ENCODE data around the gene DVL2. TPM values are rescaled to one million over a fixed set of nuclear protein-coding genes. Genes with fewer than 3 reads are reported as not detected.

The DVL2 gene
- total and polyA plus RNA-seq, 9 donors, result 31.2 to 43.3 (median 39.5) TPM

- H3K27ac ChIP-seq (ENCODE audit: low read length), result peak overlapping the region; percentile 93
- H3K36me3 ChIP-seq (ENCODE audit: control insufficient read depth, insufficient read depth, low read length), result peaks cover 36% of the 10 kb centered on the region
- no peaks in the 10 kb centered on the region for H3K9me3 ChIP-seq (replicated peaks; ENCODE audit: control insufficient read depth, low read depth, low read length)
- DNase-seq, result no peak
- H3K4me1 ChIP-seq (ENCODE audit: control insufficient read depth, insufficient read depth, low read length), result peaks cover 80% of the 10 kb centered on the region
- H3K4me3 ChIP-seq (ENCODE audit: low read length), result peak overlapping the region; percentile 91
- no peaks in the 10 kb centered on the region for H3K27me3 ChIP-seq (ENCODE audit: control insufficient read depth, insufficient read depth, low read length)
- 33% methylated on average over 4 of the region's 12 CpGs for WGBS (ENCODE audit: insufficient coverage)
Measured at GRCh38 chr17:7219229-7219811, 15.0 kb downstream of the DVL2 start.

GRCh38 chr17:7218758-7219157 lies 15.6 kb downstream of the DVL2 start:
- peaks cover 30% of the 10 kb centered on the region for H3K36me3 ChIP-seq (ENCODE audit: control insufficient read depth, insufficient read depth, low read length)
- no peak overlapping the region for H3K4me3 ChIP-seq (ENCODE audit: low read length)
- H3K4me1 ChIP-seq (ENCODE audit: control insufficient read depth, insufficient read depth, low read length), result peaks cover 80% of the 10 kb centered on the region
- no peaks in the 10 kb centered on the region for H3K27me3 ChIP-seq (ENCODE audit: control insufficient read depth, insufficient read depth, low read length)
- DNase-seq, result no peak
- 60% methylated on average over 4 of the region's 6 CpGs for WGBS (ENCODE audit: insufficient coverage)
- no peak overlapping the region for H3K27ac ChIP-seq (ENCODE audit: low read length)
- H3K9me3 ChIP-seq (replicated peaks; ENCODE audit: control insufficient read depth, low read depth, low read length), result no peaks in the 10 kb centered on the region

GRCh38 chr17:7218166-7218565 lies 16.2 kb downstream of the DVL2 start:
- H3K27ac ChIP-seq (ENCODE audit: low read length), result no peak overlapping the region
- no peaks in the 10 kb centered on the region for H3K27me3 ChIP-seq (ENCODE audit: control insufficient read depth, insufficient read depth, low read length)
- no peak overlapping the region for H3K4me3 ChIP-seq (ENCODE audit: low read length)
- peaks cover 86% of the 10 kb centered on the region for H3K4me1 ChIP-seq (ENCODE audit: control insufficient read depth, insufficient read depth, low read length)
- DNase-seq, result peak; percentile 41
- no peaks in the 10 kb centered on the region for H3K9me3 ChIP-seq (replicated peaks; ENCODE audit: control insufficient read depth, low read depth, low read length)
- H3K36me3 ChIP-seq (ENCODE audit: control insufficient read depth, insufficient read depth, low read length), result peaks cover 24% of the 10 kb centered on the region
- 50% methylated on average over 4 of the region's 6 CpGs for WGBS (ENCODE audit: insufficient coverage)

- H3K27me3 ChIP-seq (ENCODE audit: control insufficient read depth, insufficient read depth, low read length), result peaks cover 2% of the 10 kb centered on the region
- H3K27ac ChIP-seq (ENCODE audit: low read length), result peak overlapping the region; percentile 85
- peak; percentile 93 for DNase-seq
- H3K4me3 ChIP-seq (ENCODE audit: low read length), result peak overlapping the region; percentile 49
- peaks cover 79% of the 10 kb centered on the region for H3K4me1 ChIP-seq (ENCODE audit: control insufficient read depth, insufficient read depth, low read length)
- no peaks in the 10 kb centered on the region for H3K9me3 ChIP-seq (replicated peaks; ENCODE audit: control insufficient read depth, low read depth, low read length)
- peaks cover 16% of the 10 kb centered on the region for H3K36me3 ChIP-seq (ENCODE audit: control insufficient read depth, insufficient read depth, low read length)
- WGBS (ENCODE audit: insufficient coverage), result 1% methylated on average over 15 of the region's 32 CpGs
Measured at GRCh38 chr17:7217113-7217987, 17.0 kb downstream of the DVL2 start.

GRCh38 chr17:7216242-7217112 lies 17.8 kb downstream of the DVL2 start:
- Histone ChIP-seq H3K36me3 (ENCODE audit: control insufficient read depth, insufficient read depth, low read length) (peaks cover 7% of the 10 kb centered on the region), H3K4me1 (ENCODE audit: control insufficient read depth, insufficient read depth, low read length) (peaks cover 75% of the 10 kb centered on the region), H3K9me3 (replicated peaks; ENCODE audit: control insufficient read depth, low read depth, low read length) (no peaks in the 10 kb centered on the region), H3K27me3 (ENCODE audit: control insufficient read depth, insufficient read depth, low read length) (peaks cover 7% of the 10 kb centered on the region), H3K27ac (ENCODE audit: low read length) (peak overlapping the region; percentile 74), H3K4me3 (ENCODE audit: low read length) (peak overlapping the region; percentile 49)
- peak; percentile 57 for DNase-seq
- WGBS (ENCODE audit: insufficient coverage), result 5% methylated on average over 7 of the region's 7 CpGs

- WGBS (ENCODE audit: insufficient coverage), result 9% methylated on average over 4 of the region's 10 CpGs
- H3K4me1 ChIP-seq (ENCODE audit: control insufficient read depth, insufficient read depth, low read length), result peaks cover 68% of the 10 kb centered on the region
- H3K4me3 ChIP-seq (ENCODE audit: low read length), result peak overlapping the region; percentile 49
- DNase-seq, result peak; percentile 57
- H3K9me3 ChIP-seq (replicated peaks; ENCODE audit: control insufficient read depth, low read depth, low read length), result no peaks in the 10 kb centered on the region
- H3K27ac ChIP-seq (ENCODE audit: low read length), result peak overlapping the region; percentile 96
- H3K27me3 ChIP-seq (ENCODE audit: control insufficient read depth, insufficient read depth, low read length), result peaks cover 7% of the 10 kb centered on the region
- H3K36me3 ChIP-seq (ENCODE audit: control insufficient read depth, insufficient read depth, low read length), result no peaks in the 10 kb centered on the region
Measured at GRCh38 chr17:7215652-7216180, 18.6 kb downstream of the DVL2 start.

- peaks cover 62% of the 10 kb centered on the region for H3K4me1 ChIP-seq (ENCODE audit: control insufficient read depth, insufficient read depth, low read length)
- H3K27me3 ChIP-seq (ENCODE audit: control insufficient read depth, insufficient read depth, low read length), result peaks cover 7% of the 10 kb centered on the region
- DNase-seq, result no peak
- H3K36me3 ChIP-seq (ENCODE audit: control insufficient read depth, insufficient read depth, low read length), result no peaks in the 10 kb centered on the region
- WGBS (ENCODE audit: insufficient coverage), result 4% methylated on average over 4 of the region's 9 CpGs
- peak overlapping the region; percentile 62 for H3K4me3 ChIP-seq (ENCODE audit: low read length)
- H3K9me3 ChIP-seq (replicated peaks; ENCODE audit: control insufficient read depth, low read depth, low read length), result no peaks in the 10 kb centered on the region
- peak overlapping the region; percentile 96 for H3K27ac ChIP-seq (ENCODE audit: low read length)
Measured at GRCh38 chr17:7215136-7215638, 19.1 kb downstream of the DVL2 start.

- Histone ChIP-seq H3K4me1 (ENCODE audit: control insufficient read depth, insufficient read depth, low read length) (peaks cover 61% of the 10 kb centered on the region), H3K27ac (ENCODE audit: low read length) (peak overlapping the region; percentile 96), H3K36me3 (ENCODE audit: control insufficient read depth, insufficient read depth, low read length) (no peaks in the 10 kb centered on the region), H3K4me3 (ENCODE audit: low read length) (peak overlapping the region; percentile 62), H3K27me3 (ENCODE audit: control insufficient read depth, insufficient read depth, low read length) (peaks cover 7% of the 10 kb centered on the region), H3K9me3 (replicated peaks; ENCODE audit: control insufficient read depth, low read depth, low read length) (no peaks in the 10 kb centered on the region)
- peak; percentile 99 for DNase-seq
- under 1% methylated on average over 37 of the region's 45 CpGs for WGBS (ENCODE audit: insufficient coverage)
Measured at GRCh38 chr17:7214300-7215135, 19.8 kb downstream of the DVL2 start.

- H3K9me3 ChIP-seq (replicated peaks; ENCODE audit: control insufficient read depth, low read depth, low read length), result no peaks in the 10 kb centered on the region
- DNase-seq, result peak; percentile 96
- peak overlapping the region; percentile 62 for H3K4me3 ChIP-seq (ENCODE audit: low read length)
- H3K36me3 ChIP-seq (ENCODE audit: control insufficient read depth, insufficient read depth, low read length), result no peaks in the 10 kb centered on the region
- peaks cover 7% of the 10 kb centered on the region for H3K27me3 ChIP-seq (ENCODE audit: control insufficient read depth, insufficient read depth, low read length)
- H3K4me1 ChIP-seq (ENCODE audit: control insufficient read depth, insufficient read depth, low read length), result peaks cover 55% of the 10 kb centered on the region
- 2% methylated on average over 9 of the region's 15 CpGs for whole genome bisulfite sequencing (ENCODE audit: insufficient coverage)
- peak overlapping the region; percentile 96 for H3K27ac ChIP-seq (ENCODE audit: low read length)
Measured at GRCh38 chr17:7213895-7214299, 20.4 kb downstream of the DVL2 start.

Data from muscle of leg (tissue), 11 donors.